GM12872 (cell line): ENCODE results near the gene DPYSL5.

Experiments used
- TF ChIP-seq, protein P1 (sequence below): IDR thresholded peaks from 3 replicates; pipeline ENCODE4 v1.5.1; 2011; ENCODE audit warnings: low read depth, mild to moderate bottlenecking, low read length, moderate library complexity; ENCODE audit not compliant: insufficient read depth

Gene DPYSL5, protein sequence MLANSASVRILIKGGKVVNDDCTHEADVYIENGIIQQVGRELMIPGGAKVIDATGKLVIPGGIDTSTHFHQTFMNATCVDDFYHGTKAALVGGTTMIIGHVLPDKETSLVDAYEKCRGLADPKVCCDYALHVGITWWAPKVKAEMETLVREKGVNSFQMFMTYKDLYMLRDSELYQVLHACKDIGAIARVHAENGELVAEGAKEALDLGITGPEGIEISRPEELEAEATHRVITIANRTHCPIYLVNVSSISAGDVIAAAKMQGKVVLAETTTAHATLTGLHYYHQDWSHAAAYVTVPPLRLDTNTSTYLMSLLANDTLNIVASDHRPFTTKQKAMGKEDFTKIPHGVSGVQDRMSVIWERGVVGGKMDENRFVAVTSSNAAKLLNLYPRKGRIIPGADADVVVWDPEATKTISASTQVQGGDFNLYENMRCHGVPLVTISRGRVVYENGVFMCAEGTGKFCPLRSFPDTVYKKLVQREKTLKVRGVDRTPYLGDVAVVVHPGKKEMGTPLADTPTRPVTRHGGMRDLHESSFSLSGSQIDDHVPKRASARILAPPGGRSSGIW

DNA sequence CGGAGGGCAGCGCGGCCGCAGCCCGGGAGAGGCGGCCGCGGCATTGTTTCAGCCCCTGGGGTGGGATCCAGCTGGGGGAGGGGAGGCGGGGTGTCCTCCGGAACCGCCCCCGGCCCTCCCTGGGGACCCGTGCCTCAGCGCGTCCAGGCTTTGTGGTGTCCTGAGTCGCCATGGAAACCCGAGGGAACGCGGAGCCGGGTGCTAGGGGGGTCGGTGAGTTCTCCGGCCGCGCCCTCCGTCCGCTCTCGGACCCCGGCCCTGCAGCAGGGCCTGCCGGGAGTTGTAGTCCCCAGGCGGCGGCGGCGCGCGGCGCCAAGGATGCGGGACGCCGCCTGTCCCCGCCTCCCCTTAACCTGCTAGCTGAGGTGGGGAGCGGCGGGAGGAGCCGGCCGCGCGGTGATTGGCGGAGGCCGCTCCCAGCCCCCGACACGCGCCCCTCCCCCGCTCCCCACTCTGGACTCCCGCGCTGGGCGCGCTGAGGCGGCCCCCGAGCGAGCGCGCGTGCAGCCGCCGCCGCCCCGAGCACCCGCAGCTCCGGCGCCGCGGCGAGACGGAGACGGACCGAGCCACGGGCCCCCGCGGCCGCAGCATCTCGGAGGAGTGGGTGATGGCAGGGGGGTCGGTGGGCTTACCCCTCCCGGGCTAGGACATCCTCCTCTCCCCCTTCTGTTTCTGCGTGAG is at the start of gene DPYSL5:
TSS of gene DPYSL5 (plus strand) at position 478 of the 681 bp plus-strand sequence. CDS start 50,368 bp downstream, outside the sequence.
- TF ChIP-seq, protein P1, sequence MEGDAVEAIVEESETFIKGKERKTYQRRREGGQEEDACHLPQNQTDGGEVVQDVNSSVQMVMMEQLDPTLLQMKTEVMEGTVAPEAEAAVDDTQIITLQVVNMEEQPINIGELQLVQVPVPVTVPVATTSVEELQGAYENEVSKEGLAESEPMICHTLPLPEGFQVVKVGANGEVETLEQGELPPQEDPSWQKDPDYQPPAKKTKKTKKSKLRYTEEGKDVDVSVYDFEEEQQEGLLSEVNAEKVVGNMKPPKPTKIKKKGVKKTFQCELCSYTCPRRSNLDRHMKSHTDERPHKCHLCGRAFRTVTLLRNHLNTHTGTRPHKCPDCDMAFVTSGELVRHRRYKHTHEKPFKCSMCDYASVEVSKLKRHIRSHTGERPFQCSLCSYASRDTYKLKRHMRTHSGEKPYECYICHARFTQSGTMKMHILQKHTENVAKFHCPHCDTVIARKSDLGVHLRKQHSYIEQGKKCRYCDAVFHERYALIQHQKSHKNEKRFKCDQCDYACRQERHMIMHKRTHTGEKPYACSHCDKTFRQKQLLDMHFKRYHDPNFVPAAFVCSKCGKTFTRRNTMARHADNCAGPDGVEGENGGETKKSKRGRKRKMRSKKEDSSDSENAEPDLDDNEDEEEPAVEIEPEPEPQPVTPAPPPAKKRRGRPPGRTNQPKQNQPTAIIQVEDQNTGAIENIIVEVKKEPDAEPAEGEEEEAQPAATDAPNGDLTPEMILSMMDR = no peak

DNA sequence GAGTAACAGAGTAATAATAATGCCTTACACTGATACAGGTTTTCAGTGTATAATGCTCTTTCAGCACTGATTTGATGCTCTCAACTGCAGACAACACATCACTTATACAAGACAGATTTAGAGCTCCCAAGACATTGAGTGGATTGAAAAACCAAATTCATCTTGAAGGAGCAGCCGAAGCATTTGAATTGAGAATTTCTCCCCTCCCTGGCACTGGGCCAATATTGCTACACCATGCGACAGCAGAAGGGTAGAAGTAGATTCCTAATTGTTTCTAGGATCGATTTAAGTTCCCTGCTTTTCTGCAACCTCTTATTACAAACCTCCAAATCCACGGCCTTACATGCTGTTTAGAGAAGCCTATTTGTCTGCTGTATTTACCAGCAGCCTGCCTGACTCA is 46.6 kb upstream of the DPYSL5 start:
- TF ChIP-seq, protein P1 = no peak

DNA sequence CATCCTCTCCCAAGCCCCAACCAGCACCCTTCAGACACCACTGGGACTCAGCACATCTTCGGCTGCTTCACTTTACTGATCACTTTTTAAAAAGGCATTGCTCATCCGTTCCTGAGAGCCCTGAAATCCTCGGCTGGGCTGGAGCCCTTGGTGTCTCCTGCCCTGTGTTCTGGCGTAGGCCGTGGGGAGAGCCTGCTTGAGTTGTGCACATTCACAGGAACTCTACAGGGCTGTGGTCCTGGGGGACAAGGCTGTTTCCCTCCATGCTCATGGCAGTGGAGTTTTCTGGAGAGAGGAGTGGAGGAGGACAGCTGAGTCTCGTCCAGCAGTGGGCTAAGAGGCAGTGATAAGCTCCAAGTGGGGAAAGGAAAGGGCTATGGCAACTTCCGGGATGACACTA is 46.1 kb upstream of the DPYSL5 start:
- TF ChIP-seq, protein P1 = no peak

DNA sequence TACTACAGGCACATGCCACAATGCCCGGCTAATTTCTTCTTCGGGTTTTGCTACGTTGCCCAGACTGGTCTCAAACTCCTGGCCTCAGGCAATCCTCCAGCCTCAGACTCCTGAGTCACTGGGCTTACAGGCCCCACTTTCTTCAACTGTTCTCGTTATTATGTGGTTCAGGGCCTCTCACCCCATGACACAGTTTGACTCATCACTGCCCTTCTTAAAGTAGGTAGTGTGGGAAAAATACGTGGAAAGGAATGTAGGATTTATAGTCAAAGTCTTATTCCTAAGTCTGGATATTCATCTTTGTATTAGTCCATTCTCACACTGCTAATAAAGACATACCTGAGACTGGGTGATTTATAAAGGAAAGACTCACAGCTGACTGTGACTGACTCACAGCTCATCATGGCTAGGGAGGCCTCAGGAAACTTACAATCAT is 42.7 kb upstream of the DPYSL5 start:
- TF ChIP-seq, protein P1 = no peak

DNA sequence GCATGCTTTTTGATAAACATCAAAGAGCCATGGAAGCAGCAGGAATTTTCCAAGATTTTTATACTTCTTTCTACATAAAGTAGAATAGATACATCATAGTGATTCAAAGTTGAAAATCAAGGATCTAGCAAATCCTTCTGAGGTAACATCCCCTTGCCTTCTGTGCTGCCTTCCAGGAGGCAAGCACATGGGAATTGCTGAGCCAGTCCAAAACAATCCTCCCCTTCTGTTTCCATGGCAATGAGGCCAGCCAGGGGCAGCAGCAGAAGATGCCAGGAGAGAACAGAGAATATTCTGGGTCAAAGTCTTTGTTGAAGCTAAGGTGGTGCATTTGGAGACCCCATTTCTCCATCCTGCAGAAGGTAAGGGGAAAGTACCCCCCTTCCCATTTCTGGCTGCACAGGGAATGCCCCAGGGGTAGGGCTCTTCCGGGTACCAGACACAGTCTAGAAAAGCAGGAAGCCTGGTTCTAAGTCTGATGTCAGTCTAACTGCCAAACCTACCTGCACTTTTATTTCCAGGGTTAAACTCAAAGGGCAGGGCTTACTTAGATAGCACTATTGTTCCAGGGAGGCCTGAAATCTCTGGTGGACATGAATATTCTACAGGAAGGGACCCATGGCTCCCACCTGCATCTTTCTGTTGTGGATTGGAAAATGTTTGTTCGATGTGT is 40.0 kb upstream of the DPYSL5 start:
- TF ChIP-seq, protein P1 = no peak

DNA sequence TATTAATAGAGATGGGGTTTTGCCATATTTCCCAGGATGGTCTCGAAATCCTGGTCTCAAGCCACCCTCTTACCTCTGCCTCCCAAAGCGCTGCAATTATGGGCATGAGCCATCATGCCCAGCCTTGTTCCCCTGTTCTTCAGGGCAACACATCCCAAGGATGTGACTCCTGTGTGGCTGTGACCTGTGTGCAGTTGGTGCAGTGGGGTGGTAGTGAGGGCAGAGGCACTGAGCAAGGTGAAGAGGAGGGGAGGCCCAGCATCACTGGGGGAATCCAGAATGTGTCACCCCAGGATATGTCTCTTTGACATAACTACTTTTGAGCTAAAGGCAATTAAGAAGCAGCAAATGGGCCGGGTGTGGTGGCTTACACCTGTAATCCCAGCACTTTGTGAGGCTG is 38.7 kb upstream of the DPYSL5 start:
- TF ChIP-seq, protein P1 = no peak
